CD4-positive, alpha-beta T cell treated with Interleukin-4 for 4 hours (primary cell): ENCODE measurements around the gene RAPSN.

Experiments used
- DNase-seq: peaks from one replicate; pipeline ENCODE4 v3.0.0-alpha.2; 2020

The RAPSN gene

DNA sequence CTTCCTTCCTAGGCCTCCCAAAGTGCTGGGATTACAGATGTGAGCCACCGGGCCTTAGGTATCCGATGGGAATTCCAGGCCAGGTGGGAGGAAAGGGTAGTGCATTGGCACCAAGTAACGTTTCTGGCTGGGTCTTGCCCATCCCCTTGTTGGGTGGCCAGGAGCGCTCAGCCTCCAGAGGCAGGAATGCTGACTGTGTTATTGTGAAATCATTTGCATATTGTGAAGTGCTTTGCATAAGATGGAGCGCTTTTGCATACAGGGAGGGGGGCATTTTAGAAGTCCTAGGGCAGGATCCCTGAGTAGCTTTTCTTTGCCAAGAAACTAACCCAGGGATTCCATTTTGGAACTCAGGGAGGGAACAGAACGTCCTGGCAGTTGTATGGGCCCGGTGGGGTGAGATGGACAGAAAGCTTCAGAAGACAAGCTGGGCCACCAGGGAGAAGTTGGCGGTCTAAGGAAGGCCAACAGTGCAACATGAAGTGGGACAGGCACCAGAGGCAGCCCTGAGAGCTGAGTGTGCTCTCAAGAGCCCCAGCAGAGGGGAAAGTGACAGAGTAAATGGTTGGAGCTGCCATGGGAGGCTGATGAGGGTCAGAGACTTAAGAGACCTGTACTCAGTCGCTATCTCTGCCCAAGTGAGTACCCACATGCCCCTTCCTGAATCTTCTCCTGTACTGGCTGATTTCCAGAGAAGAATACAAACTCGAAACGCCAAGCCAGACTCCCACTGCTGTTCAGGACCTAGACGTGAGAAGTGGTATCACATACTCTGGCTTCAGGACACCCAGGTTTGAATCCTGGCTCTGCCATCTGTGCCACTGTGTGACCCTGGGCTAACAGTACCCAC lies 41.8 kb downstream of the RAPSN start:
- no peak for DNase-seq

DNA sequence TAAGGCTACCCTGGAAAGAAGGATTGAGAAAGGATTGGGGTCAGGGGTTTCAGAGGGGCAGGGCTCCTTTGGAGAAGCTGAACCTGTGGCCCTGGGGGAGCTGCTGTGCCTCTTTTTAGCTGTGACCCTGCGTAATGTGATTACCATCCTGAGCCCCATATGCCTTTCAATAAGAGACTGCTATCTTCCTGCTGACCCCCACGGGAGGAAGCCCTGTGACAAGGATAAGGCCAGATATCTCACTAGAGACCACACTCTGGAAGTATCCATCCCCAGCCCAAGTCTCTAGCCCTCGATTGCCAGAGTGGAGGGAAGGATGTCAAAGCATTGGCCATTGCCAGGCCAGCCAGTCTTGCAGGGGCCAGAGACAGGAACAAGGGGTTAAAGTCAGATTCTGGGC lies 45.4 kb downstream of the RAPSN start:
- DNase-seq, result no peak

DNA sequence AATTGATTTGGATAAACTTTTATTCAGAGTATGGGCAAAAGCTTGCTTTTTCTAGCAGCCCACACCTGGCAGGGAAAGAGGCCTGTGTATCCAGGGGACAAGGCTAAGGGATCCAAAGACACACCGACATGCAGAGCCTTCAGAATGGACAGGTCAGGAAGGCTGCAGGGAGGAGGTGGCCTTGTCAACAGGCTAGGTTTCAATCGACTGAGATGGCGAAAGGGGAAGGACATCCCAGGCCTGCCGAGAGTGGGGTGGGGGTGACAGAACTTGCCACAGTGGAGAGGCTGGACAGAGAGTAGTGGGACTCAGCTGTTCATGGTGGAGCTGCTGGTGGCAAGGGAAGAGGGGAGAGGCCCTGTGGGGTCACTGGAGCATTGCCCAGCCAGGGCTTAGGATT lies 45.8 kb downstream of the RAPSN start:
- no peak for DNase-seq

DNA sequence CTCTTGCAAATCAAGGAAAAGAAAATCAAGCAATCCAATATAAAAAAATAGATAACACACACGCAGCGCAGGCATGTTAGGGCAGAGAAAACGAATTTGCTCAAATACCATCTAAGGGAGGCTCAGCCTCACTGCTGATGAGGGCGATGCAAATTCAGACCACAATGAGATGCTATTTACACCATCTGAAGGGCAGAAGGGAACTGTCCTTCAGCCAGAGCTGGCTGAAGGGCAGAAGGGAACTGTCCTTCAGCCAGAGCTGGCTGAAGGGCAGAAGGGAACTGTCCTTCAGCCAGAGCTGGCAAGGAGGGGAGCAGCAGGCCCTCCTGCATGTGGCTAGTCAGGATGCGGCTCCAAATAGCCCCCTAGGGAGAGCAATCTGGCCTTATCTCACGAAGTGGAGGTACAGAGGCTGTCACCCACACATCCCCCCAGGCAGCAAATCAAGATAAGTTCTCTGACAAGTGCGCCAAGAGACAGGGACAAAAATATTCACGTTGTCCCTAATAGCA lies 48.1 kb downstream of the RAPSN start:
- no peak for DNase-seq

DNA sequence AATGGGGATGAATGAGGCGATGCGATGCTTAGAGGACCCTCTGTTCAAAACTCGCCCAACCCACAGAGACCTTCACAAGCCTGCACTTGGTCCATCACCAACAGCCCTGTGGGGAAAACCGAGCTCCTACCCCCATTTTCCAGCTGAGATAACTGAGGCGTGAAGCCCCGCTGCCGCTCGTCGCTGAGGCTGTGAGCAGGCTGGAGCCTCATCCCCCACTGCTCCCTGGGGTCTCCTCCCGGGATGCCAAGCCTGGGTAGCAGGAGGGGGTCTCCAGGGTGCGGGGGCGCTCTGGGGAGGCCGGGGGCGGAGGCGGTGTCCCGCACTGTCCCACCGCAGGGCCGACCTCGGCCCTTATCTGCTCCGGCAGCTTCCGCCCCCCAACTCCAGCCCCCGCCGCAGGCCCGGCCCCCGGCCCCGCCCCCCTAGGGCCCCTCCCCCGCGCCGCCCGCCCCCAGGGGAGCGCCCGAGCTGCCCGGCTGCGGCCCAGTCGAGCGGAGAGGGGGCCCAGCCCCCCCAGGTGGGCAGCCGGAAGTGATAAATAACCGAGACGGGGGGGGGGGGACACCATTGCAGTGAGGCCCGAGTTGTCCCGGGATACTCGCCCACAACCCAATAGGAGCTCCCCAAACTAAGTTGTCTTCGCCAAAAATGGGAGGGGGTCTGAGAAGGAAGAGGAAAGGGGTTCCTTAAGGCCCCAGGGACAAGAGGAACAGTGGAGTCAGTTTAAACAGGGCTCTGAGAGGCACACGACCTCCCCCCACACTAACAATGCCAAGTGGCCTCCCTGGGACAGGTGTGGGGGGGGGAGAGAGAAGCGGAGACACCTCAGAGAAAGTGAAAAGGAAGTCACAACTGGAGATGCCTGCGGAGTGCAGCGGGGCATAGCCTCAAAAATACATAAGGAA lies 48.8 kb downstream of the RAPSN start:
- no peak for DNase-seq

DNA sequence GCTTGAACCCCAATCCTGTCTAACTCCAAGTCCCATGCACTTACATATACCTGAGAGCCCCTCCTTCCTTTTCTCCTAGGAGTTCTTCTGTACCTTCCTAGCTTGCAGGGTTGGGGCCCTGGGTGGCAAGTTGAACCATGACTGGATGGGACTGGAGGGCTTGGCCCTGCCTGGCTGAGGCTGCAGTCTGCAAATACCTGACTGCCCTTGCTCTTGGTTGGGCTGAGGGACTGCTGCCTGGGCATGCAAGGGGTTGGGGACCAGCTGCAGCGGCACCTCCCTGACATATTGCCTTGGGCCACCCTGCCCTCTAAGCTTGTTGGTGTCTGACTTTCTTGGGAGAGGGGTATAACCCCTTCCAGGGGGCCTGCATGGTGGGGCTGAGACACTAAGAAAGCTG lies 50.4 kb downstream of the RAPSN start:
- no peak for DNase-seq

DNA sequence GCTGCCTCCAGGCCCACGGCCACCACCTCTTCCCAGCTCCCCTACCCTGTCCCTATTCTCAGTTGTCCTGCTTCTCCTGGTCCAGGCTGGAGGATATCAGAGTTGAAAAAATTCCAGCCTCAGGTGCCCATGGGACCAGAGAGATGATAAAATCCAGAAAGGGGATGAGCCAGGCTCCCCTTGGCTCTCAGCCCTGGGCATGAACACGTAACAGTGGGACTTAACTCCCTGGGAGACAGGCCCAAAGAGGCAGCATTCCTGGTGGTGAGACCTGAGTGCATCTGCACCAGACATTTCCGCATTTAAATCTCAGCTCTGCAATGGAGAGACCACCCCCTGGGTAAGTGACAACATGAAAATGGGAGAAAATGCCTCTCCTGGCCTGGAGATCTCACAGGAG lies 50.9 kb downstream of the RAPSN start:
- DNase-seq, result no peak

DNA sequence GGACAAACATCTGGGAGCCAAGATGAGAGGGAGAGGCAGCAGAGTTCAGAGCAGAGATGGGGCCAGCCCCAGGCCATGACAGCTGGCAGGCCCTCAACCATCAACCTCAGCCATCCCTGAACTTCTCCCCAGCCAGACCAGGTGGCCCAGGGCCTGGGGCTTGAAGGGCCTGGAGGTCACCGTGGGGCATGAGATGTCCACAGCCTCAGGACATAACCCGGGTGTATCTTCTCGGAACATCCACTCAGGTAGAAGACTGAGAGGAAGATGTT lies 53.0 kb downstream of the RAPSN start:
- DNase-seq, result no peak

DNA sequence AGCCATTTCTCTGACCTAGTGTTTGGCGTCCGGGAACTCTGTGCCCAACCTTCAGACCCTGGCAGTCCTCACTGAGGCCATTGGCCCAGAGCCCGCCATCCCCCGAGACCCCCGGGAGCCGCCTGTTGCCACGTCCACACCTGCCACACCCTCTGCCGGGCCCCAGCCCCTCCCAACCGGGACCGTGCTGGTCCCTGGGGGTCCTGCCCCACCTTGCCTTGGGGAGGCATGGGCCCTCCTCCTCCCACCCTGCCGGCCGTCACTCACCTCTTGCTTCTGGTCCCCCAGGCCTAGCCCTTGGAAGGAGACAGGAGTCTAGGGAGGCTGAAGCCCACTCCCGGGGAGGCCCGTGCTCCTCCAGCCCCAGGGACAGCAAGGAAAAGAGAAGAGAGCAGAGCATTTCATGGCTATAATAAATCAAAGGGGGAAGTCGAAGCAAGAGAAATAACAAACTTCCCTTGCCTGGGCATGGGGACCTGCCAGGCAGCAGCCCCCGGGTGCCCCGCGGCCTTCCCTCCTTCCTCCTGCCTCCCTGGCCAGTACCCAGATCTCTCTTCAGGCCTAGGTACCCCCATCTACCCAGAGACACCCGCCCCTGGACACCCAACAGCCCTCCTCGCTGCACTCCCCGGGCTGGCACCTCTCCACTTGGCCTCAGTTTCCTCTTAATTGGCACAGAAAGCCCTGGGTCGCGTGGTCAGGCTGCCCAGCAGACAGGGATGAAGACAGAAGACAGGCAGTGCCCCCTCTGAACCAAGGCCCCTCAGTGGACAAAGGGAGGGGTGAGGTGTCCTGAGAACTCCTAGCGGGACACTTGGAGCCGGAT lies 53.5 kb downstream of the RAPSN start:
- DNase-seq, result no peak

DNA sequence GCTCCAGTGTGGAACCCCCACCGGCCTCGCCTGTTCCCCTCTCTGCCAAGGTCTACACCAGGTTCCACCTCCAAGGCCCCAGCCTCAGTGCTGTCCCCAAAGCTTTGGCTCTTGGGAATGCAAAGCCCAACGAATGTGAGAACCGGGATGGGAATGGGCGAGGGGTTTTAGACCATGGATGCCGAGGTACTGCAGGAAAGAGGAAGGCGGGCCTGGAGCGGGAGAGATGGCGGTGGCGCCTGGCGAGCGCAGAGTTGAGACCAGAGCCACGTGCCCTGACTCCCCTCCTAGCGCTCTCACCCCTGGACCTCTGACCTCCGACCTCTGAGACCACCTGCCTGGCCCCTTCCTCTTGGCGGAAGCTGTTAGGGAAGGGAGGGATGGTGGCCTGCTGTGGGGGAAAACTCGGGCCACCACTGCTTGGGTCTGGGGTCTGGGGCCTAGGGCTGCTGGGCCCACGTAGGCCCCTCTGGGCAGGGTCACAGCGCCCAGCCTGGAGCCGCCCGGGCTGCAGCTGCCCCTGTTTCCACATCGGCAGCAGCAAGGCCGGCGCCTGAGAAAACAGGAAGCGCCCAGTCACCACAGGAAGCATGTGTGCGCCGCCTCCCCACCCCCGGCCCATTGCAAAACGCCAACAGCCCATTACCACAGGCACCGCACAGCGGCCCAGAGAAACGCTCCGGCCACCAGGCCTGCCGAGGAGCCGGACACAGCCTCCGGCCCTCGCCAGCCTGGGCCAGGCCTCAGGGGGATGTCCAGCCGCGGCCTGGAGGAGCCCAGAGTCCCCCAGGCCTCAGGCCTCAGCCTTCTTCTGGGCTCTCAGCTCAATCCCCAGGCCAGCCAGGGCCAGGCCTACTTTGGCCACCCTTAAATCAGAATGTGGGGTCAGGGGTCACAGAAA lies 54.4 kb downstream of the RAPSN start:
- peak; percentile 70 for DNase-seq

DNA sequence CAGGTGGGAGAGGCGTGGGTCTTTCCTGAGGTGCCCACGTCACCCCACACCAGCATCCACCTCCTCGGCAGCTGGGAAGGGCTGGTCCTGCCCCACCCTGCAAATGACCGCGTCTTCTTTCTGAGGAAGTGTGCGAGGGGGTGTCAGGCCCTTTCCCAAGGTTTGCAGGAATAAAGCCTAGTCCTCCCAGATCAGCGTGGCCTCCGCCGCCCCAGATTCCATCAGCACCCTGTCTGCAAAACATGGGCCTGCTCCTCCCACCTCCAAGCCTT lies 55.0 kb downstream of the RAPSN start:
- no peak for DNase-seq

DNA sequence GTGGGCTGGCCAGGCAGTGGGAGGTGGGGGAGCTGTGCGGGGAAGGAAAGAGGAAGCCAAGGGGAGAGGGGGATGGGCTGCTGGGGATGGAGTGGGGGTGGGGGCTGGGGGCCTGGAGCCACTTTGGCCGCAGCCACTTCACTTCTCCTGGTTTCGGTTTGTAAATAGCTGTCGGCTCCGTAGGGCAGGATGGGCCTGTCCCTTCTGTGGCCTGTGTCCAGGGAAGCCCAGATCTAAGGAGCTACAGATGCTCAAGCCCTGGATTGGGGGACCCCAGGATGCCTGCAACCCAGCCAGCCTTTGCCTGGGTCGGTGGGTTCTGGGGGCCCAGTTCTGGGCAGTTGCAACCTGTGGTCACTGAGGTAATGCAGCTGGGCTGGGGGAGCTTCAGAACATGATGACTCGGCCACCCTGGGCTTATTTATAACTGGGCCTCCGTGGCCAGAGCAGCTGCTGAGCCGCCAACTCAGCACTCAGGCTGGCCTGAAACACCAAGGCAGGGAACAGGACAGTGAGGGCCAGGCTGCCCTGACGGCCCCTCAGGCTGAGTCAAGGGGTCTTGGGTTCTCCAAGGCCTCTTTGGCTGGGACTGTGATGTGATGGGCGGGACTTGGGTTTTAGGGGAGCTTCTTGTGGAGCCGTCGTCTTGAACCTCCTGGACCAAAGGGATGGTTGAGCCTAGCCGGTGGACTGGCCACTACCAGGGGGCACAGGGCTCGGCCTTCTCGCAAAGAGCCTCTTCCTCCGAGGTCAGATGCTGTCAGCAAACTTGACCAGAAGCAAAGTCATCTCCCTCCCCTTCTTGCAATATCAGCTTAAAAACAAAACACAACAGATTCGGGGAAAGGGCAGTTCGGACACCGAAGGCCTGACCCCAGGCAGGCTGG lies 55.5 kb downstream of the RAPSN start:
- DNase-seq, result no peak

DNA sequence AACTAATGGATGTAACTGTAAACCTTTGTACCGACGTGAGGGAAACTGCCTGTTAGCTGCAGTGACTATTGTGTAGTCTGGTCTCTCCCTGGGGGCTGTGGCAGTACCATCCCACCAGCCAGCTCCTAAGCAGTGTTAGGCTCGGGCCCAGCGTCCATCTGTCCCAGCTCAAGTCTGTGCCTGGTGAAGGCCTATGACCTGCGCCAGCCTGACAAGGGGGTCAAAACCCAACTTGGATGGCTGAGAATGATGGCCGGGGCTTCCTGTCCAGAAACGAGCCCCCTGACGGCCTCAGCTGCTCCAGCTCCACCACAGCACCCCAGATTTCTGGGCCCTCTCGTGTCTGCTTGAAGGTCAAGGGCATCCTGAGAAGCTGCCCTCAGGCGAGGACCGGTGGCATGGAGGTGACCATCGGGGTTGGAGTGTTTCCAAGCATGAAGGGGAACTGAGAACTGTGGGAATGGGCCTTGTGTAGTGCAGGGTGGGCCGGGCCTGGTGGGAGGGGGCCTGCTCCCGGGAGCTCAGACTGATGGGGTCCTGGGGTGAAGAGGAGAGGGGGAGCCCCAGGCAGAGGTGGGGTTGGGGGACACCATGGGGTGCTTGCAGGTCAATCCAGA lies 56.3 kb downstream of the RAPSN start:
- no peak for DNase-seq

DNA sequence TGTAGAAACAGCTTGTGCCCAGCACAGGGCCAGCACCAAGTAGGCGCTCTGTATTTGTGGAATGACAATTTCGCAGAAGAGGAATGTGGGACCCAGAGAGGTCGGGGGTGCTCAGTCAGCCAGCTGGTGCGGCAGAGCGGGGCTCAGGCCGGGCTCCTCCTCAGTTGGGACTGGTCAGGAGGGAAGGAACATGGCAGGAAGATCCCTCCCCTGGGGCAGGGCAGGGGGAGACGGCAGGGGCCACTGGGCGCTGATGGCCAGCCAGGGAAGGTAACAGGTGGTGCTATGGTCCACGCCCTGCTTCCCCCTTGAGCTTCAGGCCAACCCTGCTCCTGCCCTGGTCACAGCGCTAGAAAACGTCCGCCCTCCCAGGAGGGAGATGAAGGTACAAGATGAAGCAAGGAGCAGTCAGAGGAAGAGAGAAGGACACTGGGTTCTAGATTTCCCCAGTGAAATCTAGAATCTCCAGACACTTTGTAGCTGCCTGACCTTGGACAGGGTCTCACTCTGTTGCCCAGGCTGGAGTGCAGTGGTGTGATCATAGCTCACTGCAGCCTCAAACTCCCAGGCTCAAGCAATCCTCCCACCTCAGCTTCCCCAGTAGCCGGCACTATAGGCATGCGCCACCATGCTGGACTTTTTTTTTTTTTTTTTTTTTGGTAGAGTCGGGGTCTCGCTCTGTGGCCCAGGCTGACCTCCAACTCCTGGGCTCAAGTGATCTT lies 57.1 kb downstream of the RAPSN start:
- no peak for DNase-seq

DNA sequence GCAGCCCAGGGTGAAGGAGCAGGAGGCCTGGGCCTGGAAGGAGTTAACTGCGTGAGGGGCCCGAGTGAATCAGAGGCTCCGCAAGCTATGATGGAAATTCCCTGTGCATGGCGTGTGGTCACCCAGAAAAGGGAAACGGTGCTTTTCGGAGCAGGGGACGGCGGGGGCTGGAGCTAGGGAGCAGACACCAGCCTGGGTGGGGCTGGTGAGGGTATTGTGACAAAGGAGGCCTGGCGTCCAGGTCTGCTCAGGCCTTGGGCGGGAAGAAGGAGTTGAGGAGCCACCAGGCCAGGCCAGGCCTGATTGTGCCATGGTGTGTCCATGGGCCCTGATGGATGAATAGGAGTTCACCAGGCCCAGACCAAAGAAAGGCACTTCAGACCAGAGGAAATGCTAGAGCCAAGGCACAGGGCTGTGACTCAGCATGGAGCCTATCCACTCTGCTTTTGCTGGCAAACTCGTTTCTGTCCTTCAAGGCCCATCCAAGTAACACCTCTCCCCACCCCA lies 57.8 kb downstream of the RAPSN start:
- DNase-seq, result peak; percentile 34

DNA sequence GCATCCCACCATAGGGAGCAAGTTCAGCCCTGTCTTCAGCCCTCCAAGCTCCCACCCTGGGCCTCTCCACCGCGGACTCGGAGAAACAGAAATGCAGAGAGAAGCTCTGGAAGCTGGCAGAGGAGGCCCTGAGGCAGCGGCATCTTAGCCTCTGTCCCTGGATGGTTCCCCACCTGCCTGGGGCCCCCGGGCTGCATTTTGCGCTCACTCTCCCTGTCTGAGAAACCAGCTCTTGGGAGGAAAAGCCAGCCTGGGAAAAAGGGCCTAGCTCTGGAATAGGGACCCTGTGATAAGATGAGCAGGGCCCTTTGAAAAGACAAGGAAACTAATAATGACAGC lies 58.5 kb downstream of the RAPSN start:
- DNase-seq, result no peak

DNA sequence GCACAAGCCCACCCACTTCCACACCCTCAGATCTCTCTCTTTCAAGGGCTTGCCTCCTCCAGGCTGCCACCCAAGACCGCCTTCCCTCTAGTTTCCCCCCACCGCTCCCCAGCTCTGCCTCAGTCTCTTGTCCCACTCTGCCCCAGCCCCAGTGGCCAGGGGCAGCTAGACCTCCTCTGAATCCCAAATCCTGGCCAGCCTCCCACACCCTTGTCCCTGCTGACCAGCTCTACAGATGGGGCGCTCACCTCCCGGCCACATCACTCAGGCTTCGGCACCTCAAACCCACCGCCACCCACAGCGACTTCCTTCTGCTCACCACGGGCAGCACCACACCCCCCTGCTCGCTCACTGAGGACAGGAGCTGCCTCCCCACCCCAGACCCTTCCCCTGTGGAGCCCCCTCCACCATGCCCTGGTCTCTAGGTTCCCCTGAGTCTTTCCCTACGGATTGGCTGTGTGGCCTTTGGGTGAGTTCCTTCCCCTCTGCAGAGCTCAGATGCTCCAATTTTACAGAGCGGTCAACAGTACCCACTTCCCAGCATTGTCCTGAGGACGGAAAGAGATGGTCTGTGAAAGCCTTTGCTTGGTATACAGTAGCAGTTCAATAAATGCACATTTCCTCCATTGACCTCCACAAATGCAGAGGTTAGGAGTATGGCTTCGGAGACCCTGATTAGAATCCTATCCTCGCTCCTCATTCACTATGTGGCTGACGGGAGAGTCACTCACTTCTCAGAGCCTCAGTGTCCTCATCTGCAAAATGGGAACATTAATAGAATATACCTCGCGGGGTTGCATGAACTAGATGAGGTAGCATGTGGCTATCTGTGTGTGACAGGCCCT lies 59.1 kb downstream of the RAPSN start:
- DNase-seq, result no peak

DNA sequence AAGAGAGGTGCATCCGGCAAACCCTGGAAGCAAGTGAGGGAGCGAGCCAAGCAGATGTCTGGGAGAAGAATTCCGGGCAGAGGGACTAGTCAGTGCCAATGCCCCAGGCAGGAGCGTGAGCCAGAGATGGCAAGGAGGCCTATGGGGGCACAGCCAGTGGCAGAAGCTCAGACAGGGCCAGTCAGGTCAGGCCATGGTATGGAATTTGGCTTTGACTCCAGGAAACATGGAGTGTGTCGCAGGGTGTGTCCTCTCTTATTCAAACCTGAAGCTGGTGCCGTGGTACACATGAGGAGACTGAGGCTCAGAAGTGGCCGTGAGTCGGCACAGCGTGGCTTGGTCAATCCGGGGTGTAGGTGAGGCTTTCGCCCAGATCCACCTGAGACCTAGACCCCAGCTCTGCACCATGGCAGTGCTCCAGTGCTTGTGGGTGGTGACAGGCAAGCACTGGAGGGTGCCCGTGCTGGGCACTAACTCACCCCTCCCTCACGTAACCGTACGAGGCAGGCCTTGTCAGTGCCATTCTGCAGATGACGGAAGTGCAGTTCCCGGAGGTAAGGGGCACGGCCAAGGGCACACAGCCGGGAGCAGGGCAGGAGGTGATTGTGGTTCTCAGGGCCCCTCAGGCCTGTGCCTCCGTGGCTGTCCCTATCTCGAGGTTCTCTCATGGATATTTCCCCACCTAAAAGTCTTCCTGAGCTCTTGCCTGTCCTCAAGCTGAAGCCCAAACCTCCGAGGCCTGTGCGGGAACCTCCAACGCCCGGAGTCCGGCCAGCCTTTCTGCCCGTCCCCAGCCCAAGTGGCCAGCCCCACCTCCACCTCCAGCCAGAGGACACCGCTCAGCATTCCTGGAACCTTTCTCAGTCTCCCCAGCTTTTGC lies 60.0 kb downstream of the RAPSN start:
- DNase-seq, result no peak
